Panc1 (cell line): ENCODE data around the gene RAB7A. TPM values are rescaled to one million over a fixed set of nuclear protein-coding genes. Genes with fewer than 3 reads are reported as not detected.

Experiments
- ATAC-seq: fragments of 200-7000 bp; cut with Tn5 transposase; 2 replicates; pipeline ENCODE4 v1.9.1; 2020; ENCODE audit warnings: mild to moderate bottlenecking, moderate library complexity
- BruUV-seq: library from RNA; stranded (reverse); fragments of 400-500 nt; replicated peaks from 2 replicates; lab custom pipeline; 2021; lab: Mats Ljungman, UMichigan
- CTCF ChIA-PET: fragments of 300-600 bp; sonication (Branson Sonifier 250); formaldehyde crosslinking; loops from one replicate; lab custom pipeline; 2022; ENCODE audit warnings: antibody characterized with exemption; lab: Charles Lee
- POLR2A ChIA-PET: fragments of 300-600 bp; sonication (Branson Sonifier 250); formaldehyde crosslinking; loops from one replicate; lab custom pipeline; 2022; ENCODE audit warnings: antibody characterized with exemption; lab: Charles Lee
- DNase-seq: peaks from one replicate; pipeline ENCODE4 v3.0.0-alpha.2; 2010; ENCODE audit warnings: low read depth, low spot score
- H3K27ac ChIP-seq: 2 replicates; pipeline ENCODE4 v1.5.1; 2011; ENCODE audit warnings: mild to moderate bottlenecking, low read length, inconsistent platforms
- H3K27me3 ChIP-seq: fragments of 200-500 bp; sonication (Bioruptor generic); 2 replicates; pipeline ENCODE4 v1.6.0; 2014; ENCODE audit warnings: low read length, inconsistent platforms; ENCODE audit not compliant: control insufficient read depth, insufficient read depth
- H3K36me3 ChIP-seq: fragments of 200-500 bp; sonication (Bioruptor generic); 2 replicates; pipeline ENCODE4 v1.5.1; 2014; ENCODE audit warnings: inconsistent platforms, mild to moderate bottlenecking, low read length, moderate library complexity; ENCODE audit not compliant: control insufficient read depth, insufficient read depth
- H3K4me1 ChIP-seq: 2 replicates; pipeline ENCODE4 v1.5.1; 2011; ENCODE audit warnings: inconsistent platforms, mild to moderate bottlenecking, low read length, moderate library complexity; ENCODE audit not compliant: control insufficient read depth, insufficient read depth
- H3K4me3 ChIP-seq, 2 experiments: 2 replicates each; pipeline ENCODE4 v1.5.1; 2011 to 2012; ENCODE audit warnings: low read depth in 2 of 2, low read length in 2 of 2, mild to moderate bottlenecking in 2 of 2, inconsistent platforms in 1 of 2, moderate library complexity in 1 of 2
- H3K9me3 ChIP-seq: fragments of 200-500 bp; sonication (Bioruptor generic); 2 replicates; pipeline ENCODE4 v1.5.1; 2014; ENCODE audit warnings: low read depth, mild to moderate bottlenecking, inconsistent platforms, low read length, moderate library complexity; ENCODE audit not compliant: control insufficient read depth, insufficient read depth
- POLR2AphosphoS5 ChIP-seq: IDR thresholded peaks from 2 replicates; pipeline ENCODE4 v1.6.1; 2012; ENCODE audit warnings: mild to moderate bottlenecking, low read depth, low read length, moderate library complexity
- SIN3A ChIP-seq: IDR thresholded peaks from 2 replicates; pipeline ENCODE4 v1.6.1; 2012; ENCODE audit warnings: low read depth, mild to moderate bottlenecking, low read length, moderate library complexity, borderline replicate concordance; ENCODE audit not compliant: insufficient read depth
- TCF7L2 ChIP-seq: IDR thresholded peaks from 2 replicates; pipeline ENCODE4 v1.6.1; 2011; ENCODE audit warnings: mild to moderate bottlenecking, low read depth, low read length, inconsistent platforms
- in situ Hi-C: cut with HindIII; loops from 2 replicates; pipeline ENCODE4 v1.10.0; 2016; ENCODE audit warnings: low sequenced_read_pairs, low pct_unique_long_range_greater_than_20kb
- intact Hi-C: fragments of 100-400 bp; cut with micrococcal nuclease; formaldehyde crosslinking; loops from one replicate; pipeline ENCODE4 v1.10.0; 2022; ENCODE audit not compliant: unreplicated experiment
- total RNA-seq: library from RNA; stranded (reverse); gene quantifications from one replicate; pipeline ENCODE4 v1.2.1, GENCODE V29; 2021; ENCODE audit not compliant: unreplicated experiment
- TF ChIP-seq, protein P1 (sequence below), 2 experiments: IDR thresholded peaks; 2 replicates each; pipeline ENCODE4 v1.6.1; 2011 to 2012; ENCODE audit warnings: low read depth in 2 of 2, control low read depth in 1 of 2, low read length in 1 of 2, mild to moderate bottlenecking in 1 of 2, moderate library complexity in 1 of 2; ENCODE audit not compliant: insufficient read depth in 1 of 2
- TF ChIP-seq, protein P2 (sequence below): fragments of 450-650 bp; IDR thresholded peaks from 2 replicates; pipeline ENCODE4 v1.5.1; 2017; ENCODE audit warnings: mild to moderate bottlenecking

Gene RAB7A
- total RNA-seq, 1 experiment from 2014 or later = 386 TPM

DNA sequence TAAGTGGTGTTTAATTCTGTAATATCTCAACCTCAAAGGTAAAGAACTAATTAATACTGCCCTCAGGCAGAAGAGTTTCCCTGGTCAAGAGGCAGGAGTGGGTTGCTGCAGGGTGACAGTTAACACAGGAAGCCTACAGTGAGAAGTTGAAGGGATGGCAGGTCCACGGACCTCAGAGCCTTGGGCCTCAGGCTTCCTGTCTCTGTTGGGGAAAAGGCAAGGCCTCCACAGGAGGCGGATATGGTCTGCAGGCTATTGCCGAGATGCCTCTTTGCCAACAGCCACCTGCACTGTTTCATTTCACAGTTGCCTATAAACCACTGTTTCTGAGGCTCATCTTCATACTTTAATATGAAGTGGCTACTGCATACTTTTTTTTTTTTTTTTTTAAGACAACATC is 42.0 kb upstream of the RAB7A start:
- Histone ChIP-seq H3K4me3 (no peak overlapping the region), H3K27ac (no peak overlapping the region), H3K4me1 (peaks cover 13% of the 10 kb centered on the region), H3K9me3 (no peaks in the 10 kb centered on the region), H3K36me3 (no peaks in the 10 kb centered on the region), H3K27me3 (no peaks in the 10 kb centered on the region)
- TF ChIP-seq, protein P1, sequence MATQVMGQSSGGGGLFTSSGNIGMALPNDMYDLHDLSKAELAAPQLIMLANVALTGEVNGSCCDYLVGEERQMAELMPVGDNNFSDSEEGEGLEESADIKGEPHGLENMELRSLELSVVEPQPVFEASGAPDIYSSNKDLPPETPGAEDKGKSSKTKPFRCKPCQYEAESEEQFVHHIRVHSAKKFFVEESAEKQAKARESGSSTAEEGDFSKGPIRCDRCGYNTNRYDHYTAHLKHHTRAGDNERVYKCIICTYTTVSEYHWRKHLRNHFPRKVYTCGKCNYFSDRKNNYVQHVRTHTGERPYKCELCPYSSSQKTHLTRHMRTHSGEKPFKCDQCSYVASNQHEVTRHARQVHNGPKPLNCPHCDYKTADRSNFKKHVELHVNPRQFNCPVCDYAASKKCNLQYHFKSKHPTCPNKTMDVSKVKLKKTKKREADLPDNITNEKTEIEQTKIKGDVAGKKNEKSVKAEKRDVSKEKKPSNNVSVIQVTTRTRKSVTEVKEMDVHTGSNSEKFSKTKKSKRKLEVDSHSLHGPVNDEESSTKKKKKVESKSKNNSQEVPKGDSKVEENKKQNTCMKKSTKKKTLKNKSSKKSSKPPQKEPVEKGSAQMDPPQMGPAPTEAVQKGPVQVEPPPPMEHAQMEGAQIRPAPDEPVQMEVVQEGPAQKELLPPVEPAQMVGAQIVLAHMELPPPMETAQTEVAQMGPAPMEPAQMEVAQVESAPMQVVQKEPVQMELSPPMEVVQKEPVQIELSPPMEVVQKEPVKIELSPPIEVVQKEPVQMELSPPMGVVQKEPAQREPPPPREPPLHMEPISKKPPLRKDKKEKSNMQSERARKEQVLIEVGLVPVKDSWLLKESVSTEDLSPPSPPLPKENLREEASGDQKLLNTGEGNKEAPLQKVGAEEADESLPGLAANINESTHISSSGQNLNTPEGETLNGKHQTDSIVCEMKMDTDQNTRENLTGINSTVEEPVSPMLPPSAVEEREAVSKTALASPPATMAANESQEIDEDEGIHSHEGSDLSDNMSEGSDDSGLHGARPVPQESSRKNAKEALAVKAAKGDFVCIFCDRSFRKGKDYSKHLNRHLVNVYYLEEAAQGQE (IDR thresholded peaks at IDR 0.05; ENCODE audit: insufficient read depth in 1 of 2, low read depth in 2 of 2, low read length in 1 of 2) = no peak
- TF ChIP-seq TCF7L2 = no peak
- TF ChIP-seq, protein P2, sequence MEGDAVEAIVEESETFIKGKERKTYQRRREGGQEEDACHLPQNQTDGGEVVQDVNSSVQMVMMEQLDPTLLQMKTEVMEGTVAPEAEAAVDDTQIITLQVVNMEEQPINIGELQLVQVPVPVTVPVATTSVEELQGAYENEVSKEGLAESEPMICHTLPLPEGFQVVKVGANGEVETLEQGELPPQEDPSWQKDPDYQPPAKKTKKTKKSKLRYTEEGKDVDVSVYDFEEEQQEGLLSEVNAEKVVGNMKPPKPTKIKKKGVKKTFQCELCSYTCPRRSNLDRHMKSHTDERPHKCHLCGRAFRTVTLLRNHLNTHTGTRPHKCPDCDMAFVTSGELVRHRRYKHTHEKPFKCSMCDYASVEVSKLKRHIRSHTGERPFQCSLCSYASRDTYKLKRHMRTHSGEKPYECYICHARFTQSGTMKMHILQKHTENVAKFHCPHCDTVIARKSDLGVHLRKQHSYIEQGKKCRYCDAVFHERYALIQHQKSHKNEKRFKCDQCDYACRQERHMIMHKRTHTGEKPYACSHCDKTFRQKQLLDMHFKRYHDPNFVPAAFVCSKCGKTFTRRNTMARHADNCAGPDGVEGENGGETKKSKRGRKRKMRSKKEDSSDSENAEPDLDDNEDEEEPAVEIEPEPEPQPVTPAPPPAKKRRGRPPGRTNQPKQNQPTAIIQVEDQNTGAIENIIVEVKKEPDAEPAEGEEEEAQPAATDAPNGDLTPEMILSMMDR = no peak
- no peak for TF ChIP-seq SIN3A
- BruUV-seq = no TSS peak
- POLR2A ChIA-PET = interaction anchor here (0.7 kb wide), 2 partner anchors 11 to 792 kb away, joined by 3 to 8 read pairs; no protein-coding TSS in a partner anchor
- in situ Hi-C loops = no loop called here
- ATAC-seq (no peak), DNase-seq (no peak)
- CTCF ChIA-PET = no interaction called here
- intact Hi-C loops = loop anchor here (5.0 kb wide), 2 partner anchors 108 to 238 kb away; no protein-coding TSS in a partner anchor

DNA sequence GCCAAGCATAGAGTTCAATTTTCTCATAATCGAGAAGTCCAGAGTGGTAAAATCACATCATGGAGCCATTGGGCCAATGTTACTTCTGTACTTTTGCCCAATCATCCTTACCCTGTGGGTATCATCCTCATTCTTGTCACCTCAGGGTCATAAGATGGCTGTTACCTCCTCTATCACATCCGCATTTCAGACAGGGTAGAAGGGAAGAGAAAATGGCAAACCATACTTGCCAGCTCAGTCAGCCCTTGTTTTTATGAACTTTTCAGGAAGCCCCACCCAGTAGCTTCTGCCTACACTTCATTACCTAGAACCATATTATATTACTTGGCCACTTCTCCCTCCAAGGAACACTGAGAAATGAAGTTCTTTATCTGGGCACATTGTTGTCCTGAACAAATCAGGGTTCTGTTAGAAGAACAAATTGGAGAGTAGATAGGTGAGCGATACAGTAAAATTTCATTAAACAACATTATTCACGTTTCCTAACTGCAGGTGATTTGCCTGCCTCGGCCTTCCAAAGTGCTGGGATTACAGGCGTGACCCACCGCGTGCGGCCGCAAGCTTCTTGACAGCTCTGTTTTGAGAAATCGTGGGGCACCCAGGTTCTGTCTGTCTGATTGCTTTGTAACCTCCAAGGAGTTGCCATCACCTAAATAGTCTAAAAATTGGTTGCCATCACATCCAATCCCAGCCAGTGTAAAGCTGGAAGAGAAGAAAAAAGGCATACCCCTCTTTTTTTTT is 40.8 kb upstream of the RAB7A start:
- no peak for DNase-seq

More for the DNA sequence above, 40.8 kb upstream of the RAB7A start:
- Histone ChIP-seq H3K9me3 (no peaks in the 10 kb centered on the region), H3K27me3 (no peaks in the 10 kb centered on the region), H3K36me3 (no peaks in the 10 kb centered on the region), H3K4me1 (peaks cover 8% of the 10 kb centered on the region), H3K27ac (no peak overlapping the region), H3K4me3 (no peak overlapping the region)
- intact Hi-C loops = loop anchor here (1.0 to 5.0 kb wide), 3 partner anchors 26 to 237 kb away; no protein-coding TSS in a partner anchor
- ATAC-seq = no peak
- TF ChIP-seq SIN3A (no peak), TCF7L2 (no peak), POLR2AphosphoS5 (no peak)
- TF ChIP-seq, protein P2 = no peak
- TF ChIP-seq, protein P1 (IDR thresholded peaks at IDR 0.05; ENCODE audit: insufficient read depth in 1 of 2, low read depth in 2 of 2, low read length in 1 of 2) = no peak
- in situ Hi-C loops = no loop called here
- ChIA-PET POLR2A (interaction anchor here (0.5 kb wide), 1 partner anchor 84 kb away, joined by 8 read pairs; no protein-coding TSS in a partner anchor), CTCF (no interaction called here)
- no TSS peak for BruUV-seq
